GM12872 (cell line): ENCODE results near the gene TRAPPC4.

ENCODE experiments used
- CTCF ChIP-seq: IDR thresholded peaks from 3 replicates; pipeline ENCODE4 v1.5.1; 2011; ENCODE audit warnings: low read depth, mild to moderate bottlenecking, low read length, moderate library complexity; ENCODE audit not compliant: insufficient read depth

The TRAPPC4 gene

GRCh38 chr11:119021631-119022030 lies 3.1 kb downstream of the TRAPPC4 start:
- no peak for TF ChIP-seq CTCF

GRCh38 chr11:119023741-119024140 lies 5.2 kb downstream of the TRAPPC4 start:
- TF ChIP-seq CTCF: no peak

- TF ChIP-seq CTCF: no peak
These were observed 6.0 kb downstream of the TRAPPC4 start for GRCh38 chr11:119024430-119025098.

GRCh38 chr11:119025099-119025473 lies 6.5 kb downstream of the TRAPPC4 start:
- no peak for TF ChIP-seq CTCF

GRCh38 chr11:119025541-119025940 lies 7.0 kb downstream of the TRAPPC4 start:
- TF ChIP-seq CTCF: no peak

GRCh38 chr11:119025978-119026766 lies 7.6 kb downstream of the TRAPPC4 start:
- TF ChIP-seq CTCF: no peak

- TF ChIP-seq CTCF: no peak
These were observed 8.4 kb downstream of the TRAPPC4 start for GRCh38 chr11:119026970-119027369.
